ENCODE data around the gene PLCB1.
"Not testable (repeated sequence)": the region's sequence is repeated elsewhere in the genome, so short reads cannot be mapped to it uniquely, and the experiment has no call there.

Gene PLCB1

DNA sequence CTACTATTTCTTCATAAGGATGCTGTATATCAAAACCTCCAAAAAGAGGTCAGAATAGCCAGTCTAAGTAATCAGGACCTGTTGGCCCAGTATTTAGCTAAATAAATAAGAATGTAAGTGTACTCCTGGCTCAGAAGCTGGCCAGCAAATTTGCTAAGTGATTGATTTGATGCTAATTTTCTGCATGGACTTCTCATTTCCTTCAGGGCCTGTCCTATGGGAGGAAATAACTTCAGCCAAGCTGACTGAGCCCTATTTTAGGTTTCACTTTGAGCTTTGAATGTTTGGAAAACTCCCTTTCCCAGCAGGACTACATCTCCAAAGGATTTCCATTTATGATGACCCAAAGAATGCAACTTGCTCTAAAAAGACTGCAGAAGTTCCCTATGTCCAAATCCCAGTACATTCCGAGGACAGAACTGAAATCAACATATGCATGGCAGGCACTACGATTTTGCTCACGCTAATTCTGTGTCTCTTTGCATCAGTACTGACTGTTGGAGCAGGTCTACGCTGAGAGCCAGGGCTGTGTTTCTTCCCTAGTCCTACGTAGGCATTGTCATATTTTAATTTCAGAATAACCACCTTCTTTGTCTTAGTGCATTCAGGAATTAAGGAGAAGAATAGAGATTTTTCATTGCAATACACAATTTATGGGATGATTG lies 495.4 kb downstream of the PLCB1 start:
- Histone ChIP-seq H3K4me3 (ENCODE audit: low read depth, low read length) (peak overlapping the region; percentile 80), H3K4me1 (ENCODE audit: control insufficient read depth, insufficient read depth, low read length, unreplicated experiment) (peaks cover 6% of the 10 kb centered on the region), H3K79me2 (ENCODE audit: control insufficient read depth, insufficient read depth, low read length, unreplicated experiment) (no peaks in the 10 kb centered on the region), H2AFZ (ENCODE audit: low read length, unreplicated experiment) (peak overlapping the region; percentile 61), H3K27ac (ENCODE audit: low read depth, low read length) (no peak overlapping the region), H3K36me3 (ENCODE audit: insufficient read depth, low read length) (no peaks in the 10 kb centered on the region), H3K27me3 (ENCODE audit: insufficient read depth, low read length) (no peaks in the 10 kb centered on the region)

DNA sequence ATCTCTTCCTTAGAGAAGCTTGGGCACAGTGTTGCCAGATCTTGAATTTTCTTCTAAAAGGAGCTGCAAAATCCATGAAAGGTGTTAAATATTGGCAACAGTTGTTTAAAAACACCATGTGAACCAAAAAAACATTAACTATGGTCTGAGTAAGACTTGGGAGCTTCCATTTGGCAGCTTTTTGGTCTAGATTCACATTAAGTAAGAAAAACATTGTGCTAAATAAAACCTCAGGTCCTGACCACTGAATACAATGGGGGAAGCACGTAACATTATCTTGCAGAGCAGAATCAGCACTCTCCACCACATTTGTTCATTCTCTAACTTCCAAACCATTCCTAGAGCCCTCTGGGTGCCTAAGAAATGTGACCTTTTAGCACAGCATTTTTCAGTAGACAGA lies 499.2 kb downstream of the PLCB1 start:
- Histone ChIP-seq H3K4me3 (ENCODE audit: low read depth, low read length) (no peak overlapping the region), H2AFZ (ENCODE audit: low read length, unreplicated experiment) (no peak overlapping the region), H3K36me3 (ENCODE audit: insufficient read depth, low read length) (no peaks in the 10 kb centered on the region), H3K27me3 (ENCODE audit: insufficient read depth, low read length) (no peaks in the 10 kb centered on the region), H3K79me2 (ENCODE audit: control insufficient read depth, insufficient read depth, low read length, unreplicated experiment) (no peaks in the 10 kb centered on the region), H3K4me1 (ENCODE audit: control insufficient read depth, insufficient read depth, low read length, unreplicated experiment) (peaks cover 13% of the 10 kb centered on the region), H3K27ac (ENCODE audit: low read depth, low read length) (no peak overlapping the region)

DNA sequence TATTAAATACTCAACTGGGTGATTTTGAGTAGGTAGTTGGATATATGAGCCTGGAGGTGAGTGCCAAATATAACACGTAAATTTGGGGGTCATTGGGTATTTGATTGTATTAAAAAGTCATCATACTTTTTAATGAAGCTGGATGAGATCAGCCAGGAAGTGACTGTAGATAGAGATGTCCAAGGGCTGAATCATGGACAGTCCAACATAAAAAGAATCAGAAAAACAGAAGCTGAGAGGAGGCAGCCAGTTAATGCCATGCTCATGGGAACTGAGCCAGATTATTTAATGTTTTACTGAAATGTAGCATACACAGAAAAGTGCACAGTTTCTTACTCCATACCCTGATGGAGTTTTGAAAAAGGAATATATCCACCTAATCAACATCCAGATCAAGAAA lies 501.3 kb downstream of the PLCB1 start:
- Histone ChIP-seq H3K27ac (ENCODE audit: low read depth, low read length) (no peak overlapping the region), H3K36me3 (ENCODE audit: insufficient read depth, low read length) (no peaks in the 10 kb centered on the region), H3K79me2 (ENCODE audit: control insufficient read depth, insufficient read depth, low read length, unreplicated experiment) (no peaks in the 10 kb centered on the region), H3K4me3 (ENCODE audit: low read depth, low read length) (no peak overlapping the region), H3K27me3 (ENCODE audit: insufficient read depth, low read length) (no peaks in the 10 kb centered on the region), H2AFZ (ENCODE audit: low read length, unreplicated experiment) (no peak overlapping the region), H3K4me1 (ENCODE audit: control insufficient read depth, insufficient read depth, low read length, unreplicated experiment) (peaks cover 7% of the 10 kb centered on the region)

DNA sequence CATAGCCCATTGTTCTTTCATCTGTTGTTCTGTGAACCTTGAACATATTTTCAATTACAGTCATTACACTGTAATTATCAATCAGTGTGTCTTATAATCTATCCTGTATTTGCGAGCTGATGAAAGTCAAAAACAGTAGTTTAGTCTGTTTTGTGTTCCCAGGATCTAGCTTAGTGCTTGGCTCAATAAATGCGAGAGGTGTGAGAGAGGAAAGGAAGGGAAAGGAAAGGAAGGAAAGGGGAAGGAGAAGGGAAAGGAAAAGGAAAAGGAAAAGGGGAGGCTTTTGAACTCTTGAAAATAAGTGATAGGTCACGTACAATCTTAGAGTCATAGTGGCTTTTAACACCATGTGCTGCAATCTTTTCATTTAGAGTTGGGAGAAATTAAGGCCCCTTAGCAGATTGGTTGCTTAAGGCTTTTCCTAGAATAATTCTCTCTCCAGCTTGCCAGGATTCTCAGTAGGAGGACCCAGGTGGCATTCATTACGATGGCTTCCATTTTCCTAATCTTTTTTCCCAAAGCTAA lies 503.0 kb downstream of the PLCB1 start:
- Histone ChIP-seq H3K4me3 (ENCODE audit: low read depth, low read length) (no peak overlapping the region), H3K27ac (ENCODE audit: low read depth, low read length) (no peak overlapping the region), H3K27me3 (ENCODE audit: insufficient read depth, low read length) (no peaks in the 10 kb centered on the region), H3K36me3 (ENCODE audit: insufficient read depth, low read length) (no peaks in the 10 kb centered on the region), H3K79me2 (ENCODE audit: control insufficient read depth, insufficient read depth, low read length, unreplicated experiment) (no peaks in the 10 kb centered on the region), H3K4me1 (ENCODE audit: control insufficient read depth, insufficient read depth, low read length, unreplicated experiment) (peaks cover 7% of the 10 kb centered on the region), H2AFZ (ENCODE audit: low read length, unreplicated experiment) (no peak overlapping the region)

DNA sequence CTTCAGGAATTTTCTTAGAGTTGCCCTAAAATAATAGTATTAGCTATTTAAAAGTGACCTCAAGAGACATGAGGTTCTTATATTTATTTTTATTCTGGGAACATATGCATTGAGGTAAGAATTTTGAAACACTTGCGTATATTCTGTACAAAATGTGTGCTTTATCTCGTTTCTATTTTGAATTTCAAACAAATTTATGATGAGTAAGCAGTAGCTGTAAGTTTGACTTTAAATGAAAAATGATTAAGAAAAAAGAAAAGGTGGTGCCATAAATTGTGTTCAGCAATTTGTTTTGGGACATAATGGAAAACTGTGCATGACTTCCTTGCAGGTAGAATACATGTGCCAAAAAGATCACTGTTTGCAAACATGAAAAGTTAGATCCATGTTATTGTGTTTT lies 503.8 kb downstream of the PLCB1 start:
- peaks cover 7% of the 10 kb centered on the region for H3K4me1 ChIP-seq (ENCODE audit: control insufficient read depth, insufficient read depth, low read length, unreplicated experiment)
- no peaks in the 10 kb centered on the region for H3K79me2 ChIP-seq (ENCODE audit: control insufficient read depth, insufficient read depth, low read length, unreplicated experiment)
- H2AFZ ChIP-seq (ENCODE audit: low read length, unreplicated experiment), result no peak overlapping the region
- H3K27ac ChIP-seq (ENCODE audit: low read depth, low read length), result no peak overlapping the region
- no peaks in the 10 kb centered on the region for H3K36me3 ChIP-seq (ENCODE audit: insufficient read depth, low read length)
- no peak overlapping the region for H3K4me3 ChIP-seq (ENCODE audit: low read depth, low read length)
- H3K27me3 ChIP-seq (ENCODE audit: insufficient read depth, low read length), result no peaks in the 10 kb centered on the region

DNA sequence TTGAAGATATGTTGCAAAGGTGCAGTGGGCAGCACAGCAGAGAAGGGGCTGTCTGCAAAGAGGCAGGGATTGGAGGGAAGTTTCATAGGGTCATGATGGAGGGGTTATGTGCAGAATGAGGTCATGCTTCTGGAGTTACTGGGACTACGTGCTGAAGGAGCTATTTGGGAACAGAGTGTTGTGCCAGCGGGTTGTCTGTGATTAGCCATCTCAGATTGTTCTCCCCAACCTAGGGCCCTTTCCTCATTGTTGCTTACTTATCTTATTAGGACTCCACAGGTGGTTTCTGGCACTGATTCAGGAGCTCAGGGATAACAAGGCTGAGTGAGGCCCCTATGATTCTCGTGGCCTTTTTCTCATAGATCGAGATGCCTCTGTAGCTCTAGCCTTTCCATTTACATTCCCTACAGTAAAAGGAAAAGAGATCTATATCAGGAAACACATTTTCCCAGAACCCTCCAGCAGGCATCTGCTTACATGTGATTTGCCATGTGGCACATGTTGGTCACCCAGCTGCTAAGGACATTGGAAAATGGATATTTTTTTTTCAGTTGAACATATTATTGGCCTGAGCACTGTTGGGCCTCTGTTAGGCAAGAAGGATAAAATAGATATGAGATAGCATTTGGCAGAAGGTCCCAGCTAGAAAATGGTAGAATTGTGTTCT lies 507.2 kb downstream of the PLCB1 start:
- H3K36me3 ChIP-seq (ENCODE audit: insufficient read depth, low read length), result no peaks in the 10 kb centered on the region
- H2AFZ ChIP-seq (ENCODE audit: low read length, unreplicated experiment), result no peak overlapping the region
- H3K79me2 ChIP-seq (ENCODE audit: control insufficient read depth, insufficient read depth, low read length, unreplicated experiment), result no peaks in the 10 kb centered on the region
- no peak overlapping the region for H3K4me3 ChIP-seq (ENCODE audit: low read depth, low read length)
- no peaks in the 10 kb centered on the region for H3K27me3 ChIP-seq (ENCODE audit: insufficient read depth, low read length)
- H3K4me1 ChIP-seq (ENCODE audit: control insufficient read depth, insufficient read depth, low read length, unreplicated experiment), result no peaks in the 10 kb centered on the region
- no peak overlapping the region for H3K27ac ChIP-seq (ENCODE audit: low read depth, low read length)

DNA sequence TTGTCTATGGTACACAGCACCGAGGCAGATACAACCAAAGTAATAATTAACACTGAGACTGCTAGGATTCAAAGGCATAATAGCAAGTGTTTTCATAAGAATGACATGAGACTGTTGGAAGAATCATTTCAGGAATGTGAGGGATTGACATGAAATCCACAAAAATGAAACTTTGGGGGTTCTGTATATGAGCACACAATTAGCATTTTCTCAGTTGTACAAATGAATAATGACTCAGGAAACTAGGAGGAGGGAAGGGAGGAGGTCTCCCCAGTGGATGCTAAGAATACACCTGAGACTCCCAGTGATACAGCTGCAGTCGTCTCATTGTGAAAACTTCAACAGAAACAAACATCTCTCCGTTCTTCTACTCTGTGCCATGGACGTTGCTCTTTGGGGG lies 508.4 kb downstream of the PLCB1 start:
- H3K79me2 ChIP-seq (ENCODE audit: control insufficient read depth, insufficient read depth, low read length, unreplicated experiment), result no peaks in the 10 kb centered on the region
- H3K36me3 ChIP-seq (ENCODE audit: insufficient read depth, low read length), result no peaks in the 10 kb centered on the region
- H2AFZ ChIP-seq (ENCODE audit: low read length, unreplicated experiment), result no peak overlapping the region
- peaks cover 3% of the 10 kb centered on the region for H3K4me1 ChIP-seq (ENCODE audit: control insufficient read depth, insufficient read depth, low read length, unreplicated experiment)
- no peak overlapping the region for H3K27ac ChIP-seq (ENCODE audit: low read depth, low read length)
- no peak overlapping the region for H3K4me3 ChIP-seq (ENCODE audit: low read depth, low read length)
- no peaks in the 10 kb centered on the region for H3K27me3 ChIP-seq (ENCODE audit: insufficient read depth, low read length)

DNA sequence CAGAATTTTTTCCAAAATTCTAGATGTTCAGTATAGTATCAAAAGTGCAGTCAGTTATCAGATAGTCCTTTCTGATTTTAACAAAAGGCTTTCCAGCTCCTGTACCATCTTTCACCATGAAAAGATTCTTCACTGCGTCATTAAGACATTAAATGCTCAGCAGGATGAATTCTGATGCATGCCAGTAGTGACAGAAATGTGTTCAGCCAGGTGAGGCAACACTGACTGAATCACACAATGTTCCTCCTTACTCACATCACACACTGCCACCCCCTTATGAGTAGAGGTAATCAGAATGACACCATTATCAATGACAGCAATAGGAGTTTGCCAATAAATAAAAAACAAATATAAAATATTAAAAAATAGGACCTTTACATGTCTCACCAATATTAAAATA lies 510.2 kb downstream of the PLCB1 start:
- Histone ChIP-seq H3K79me2 (ENCODE audit: control insufficient read depth, insufficient read depth, low read length, unreplicated experiment) (no peaks in the 10 kb centered on the region), H3K4me3 (ENCODE audit: low read depth, low read length) (no peak overlapping the region), H3K4me1 (ENCODE audit: control insufficient read depth, insufficient read depth, low read length, unreplicated experiment) (peaks cover 21% of the 10 kb centered on the region), H3K36me3 (ENCODE audit: insufficient read depth, low read length) (no peaks in the 10 kb centered on the region), H2AFZ (ENCODE audit: low read length, unreplicated experiment) (no peak overlapping the region), H3K27me3 (ENCODE audit: insufficient read depth, low read length) (no peaks in the 10 kb centered on the region), H3K27ac (ENCODE audit: low read depth, low read length) (no peak overlapping the region)

DNA sequence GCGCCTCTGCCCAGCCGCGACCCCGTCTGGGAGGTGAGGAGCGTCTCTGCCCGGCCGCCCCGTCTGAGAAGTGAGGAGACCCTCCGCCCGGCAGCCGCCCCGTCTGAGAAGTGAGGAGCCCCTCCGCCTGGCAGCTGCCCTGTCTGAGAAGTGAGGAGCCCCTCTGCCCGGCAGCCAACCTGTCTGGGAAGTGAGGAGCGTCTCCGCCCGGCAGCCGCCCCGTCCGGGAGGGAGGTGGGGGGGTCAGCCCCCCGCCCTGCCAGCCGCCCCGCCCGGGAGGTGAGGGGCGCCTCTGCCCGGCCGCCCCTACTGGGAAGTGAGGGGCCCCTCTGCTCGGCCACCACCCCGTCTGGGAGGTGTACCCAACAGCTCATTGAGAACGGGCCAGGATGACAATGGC lies 512.4 kb downstream of the PLCB1 start:
- H3K79me2 ChIP-seq (ENCODE audit: control insufficient read depth, insufficient read depth, low read length, unreplicated experiment); H2AFZ ChIP-seq (ENCODE audit: low read length, unreplicated experiment); H3K36me3 ChIP-seq (ENCODE audit: insufficient read depth, low read length); H3K27ac ChIP-seq (ENCODE audit: low read depth, low read length); H3K4me3 ChIP-seq (ENCODE audit: low read depth, low read length); H3K27me3 ChIP-seq (ENCODE audit: insufficient read depth, low read length): not testable (repeated sequence)
- peaks cover 21% of the 10 kb centered on the region for H3K4me1 ChIP-seq (ENCODE audit: control insufficient read depth, insufficient read depth, low read length, unreplicated experiment)

DNA sequence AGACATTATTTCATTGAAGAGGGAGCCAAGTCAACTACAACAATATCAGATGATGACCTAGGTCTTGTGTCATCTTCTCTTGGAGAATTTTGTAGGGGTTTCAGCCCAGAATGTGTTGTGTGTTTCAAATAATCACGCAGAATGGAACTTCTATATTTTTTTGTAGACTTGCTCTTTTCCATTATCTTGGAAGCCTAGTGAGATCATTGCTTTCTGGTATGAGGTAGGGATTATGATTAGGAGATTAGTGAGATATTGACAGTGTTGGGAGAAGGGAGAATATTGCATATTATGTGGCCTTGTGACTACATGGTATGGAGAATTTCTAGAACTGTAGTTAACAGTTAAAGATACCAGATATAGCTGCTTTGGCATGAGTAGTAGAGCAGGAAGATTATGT lies 513.3 kb downstream of the PLCB1 start:
- H3K4me3 ChIP-seq (ENCODE audit: low read depth, low read length), result no peak overlapping the region
- peaks cover 21% of the 10 kb centered on the region for H3K4me1 ChIP-seq (ENCODE audit: control insufficient read depth, insufficient read depth, low read length, unreplicated experiment)
- no peak overlapping the region; the same call in 1 of the 2 replicates for H3K27ac ChIP-seq (ENCODE audit: low read depth, low read length)
- no peaks in the 10 kb centered on the region for H3K79me2 ChIP-seq (ENCODE audit: control insufficient read depth, insufficient read depth, low read length, unreplicated experiment)
- H3K27me3 ChIP-seq (ENCODE audit: insufficient read depth, low read length), result no peaks in the 10 kb centered on the region
- H3K36me3 ChIP-seq (ENCODE audit: insufficient read depth, low read length), result no peaks in the 10 kb centered on the region
- H2AFZ ChIP-seq (ENCODE audit: low read length, unreplicated experiment), result no peak overlapping the region

DNA sequence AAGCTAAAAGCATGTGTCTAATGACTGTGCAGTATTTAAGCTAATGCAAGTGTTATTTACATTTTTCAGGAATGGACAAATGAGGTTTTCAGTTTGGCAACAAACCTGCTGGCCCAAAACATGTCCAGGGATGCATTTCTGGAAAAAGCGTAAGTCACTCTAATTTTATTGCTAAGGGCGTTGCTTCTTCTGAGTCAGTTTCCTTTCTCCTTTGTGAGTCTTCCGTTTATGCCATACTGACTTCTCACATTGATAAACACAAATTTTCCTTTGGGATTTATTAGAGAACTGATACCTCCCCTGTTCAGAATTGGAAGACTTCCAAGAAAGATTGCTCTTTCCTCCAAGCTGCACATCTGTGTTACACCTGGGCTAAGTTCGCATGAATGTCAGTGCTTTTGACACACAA lies 514.0 kb downstream of the PLCB1 start:
- H3K4me3 ChIP-seq (ENCODE audit: low read depth, low read length), result no peak overlapping the region
- H3K27me3 ChIP-seq (ENCODE audit: insufficient read depth, low read length), result no peaks in the 10 kb centered on the region
- H3K79me2 ChIP-seq (ENCODE audit: control insufficient read depth, insufficient read depth, low read length, unreplicated experiment), result no peaks in the 10 kb centered on the region
- H3K4me1 ChIP-seq (ENCODE audit: control insufficient read depth, insufficient read depth, low read length, unreplicated experiment), result peaks cover 21% of the 10 kb centered on the region
- H2AFZ ChIP-seq (ENCODE audit: low read length, unreplicated experiment), result no peak overlapping the region
- H3K27ac ChIP-seq (ENCODE audit: low read depth, low read length), result peak overlapping the region; percentile 64
- H3K36me3 ChIP-seq (ENCODE audit: insufficient read depth, low read length), result no peaks in the 10 kb centered on the region

All from ACC112 (cell line).